Stimulated activated CD4-positive, alpha-beta T cell treated with anti-CD3 and anti-CD28 coated beads, Interleukin-2, amount 100 ng/mL, for 24 hours (primary cell): ENCODE results near the gene SETD2.
"Not testable (repeated sequence)": the region's sequence is repeated elsewhere in the genome, so short reads cannot be mapped to it uniquely, and the experiment has no call there.

Experiments
- DNase-seq, 2 donors: peaks; one replicate each; pipeline ENCODE4 v3.0.0-alpha.2; 2020

Gene SETD2, protein sequence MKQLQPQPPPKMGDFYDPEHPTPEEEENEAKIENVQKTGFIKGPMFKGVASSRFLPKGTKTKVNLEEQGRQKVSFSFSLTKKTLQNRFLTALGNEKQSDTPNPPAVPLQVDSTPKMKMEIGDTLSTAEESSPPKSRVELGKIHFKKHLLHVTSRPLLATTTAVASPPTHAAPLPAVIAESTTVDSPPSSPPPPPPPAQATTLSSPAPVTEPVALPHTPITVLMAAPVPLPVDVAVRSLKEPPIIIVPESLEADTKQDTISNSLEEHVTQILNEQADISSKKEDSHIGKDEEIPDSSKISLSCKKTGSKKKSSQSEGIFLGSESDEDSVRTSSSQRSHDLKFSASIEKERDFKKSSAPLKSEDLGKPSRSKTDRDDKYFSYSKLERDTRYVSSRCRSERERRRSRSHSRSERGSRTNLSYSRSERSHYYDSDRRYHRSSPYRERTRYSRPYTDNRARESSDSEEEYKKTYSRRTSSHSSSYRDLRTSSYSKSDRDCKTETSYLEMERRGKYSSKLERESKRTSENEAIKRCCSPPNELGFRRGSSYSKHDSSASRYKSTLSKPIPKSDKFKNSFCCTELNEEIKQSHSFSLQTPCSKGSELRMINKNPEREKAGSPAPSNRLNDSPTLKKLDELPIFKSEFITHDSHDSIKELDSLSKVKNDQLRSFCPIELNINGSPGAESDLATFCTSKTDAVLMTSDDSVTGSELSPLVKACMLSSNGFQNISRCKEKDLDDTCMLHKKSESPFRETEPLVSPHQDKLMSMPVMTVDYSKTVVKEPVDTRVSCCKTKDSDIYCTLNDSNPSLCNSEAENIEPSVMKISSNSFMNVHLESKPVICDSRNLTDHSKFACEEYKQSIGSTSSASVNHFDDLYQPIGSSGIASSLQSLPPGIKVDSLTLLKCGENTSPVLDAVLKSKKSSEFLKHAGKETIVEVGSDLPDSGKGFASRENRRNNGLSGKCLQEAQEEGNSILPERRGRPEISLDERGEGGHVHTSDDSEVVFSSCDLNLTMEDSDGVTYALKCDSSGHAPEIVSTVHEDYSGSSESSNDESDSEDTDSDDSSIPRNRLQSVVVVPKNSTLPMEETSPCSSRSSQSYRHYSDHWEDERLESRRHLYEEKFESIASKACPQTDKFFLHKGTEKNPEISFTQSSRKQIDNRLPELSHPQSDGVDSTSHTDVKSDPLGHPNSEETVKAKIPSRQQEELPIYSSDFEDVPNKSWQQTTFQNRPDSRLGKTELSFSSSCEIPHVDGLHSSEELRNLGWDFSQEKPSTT (N-terminal part only)

GRCh38 chr3:47164007-47164881 lies at the start of gene SETD2:
Gene SETD2 (minus strand): TSS chr3:47164113. CDS start chr3:47163924, 189 bp downstream.
- DNase-seq, result peak; percentile 85 to 86

DNA sequence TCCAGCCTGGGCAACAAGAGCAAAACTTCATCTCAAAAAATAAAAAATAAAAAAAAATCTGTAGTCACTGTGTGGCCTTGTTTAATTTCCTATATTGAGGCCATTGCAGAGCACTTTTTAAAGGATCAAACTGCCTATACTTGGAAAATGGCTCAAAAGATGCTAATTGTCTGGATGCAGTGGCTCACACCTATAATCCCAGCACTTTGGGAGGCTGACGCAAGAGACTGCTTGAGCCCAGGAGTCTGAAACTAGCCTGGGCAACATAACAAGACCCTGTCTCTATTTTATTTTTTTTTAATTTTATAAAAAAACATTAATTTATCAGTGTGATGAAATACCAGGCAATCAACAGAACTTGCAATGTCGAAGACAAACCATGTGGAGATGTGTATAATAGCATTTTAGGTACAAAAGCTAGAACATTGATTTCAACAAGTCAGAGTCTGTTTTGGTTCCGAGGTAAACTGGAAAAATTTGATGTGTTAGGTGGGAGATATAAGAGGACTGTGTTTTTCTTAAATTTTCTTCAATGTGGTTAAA lies 47.0 kb upstream of the SETD2 start:
- DNase-seq, result no peak

DNA sequence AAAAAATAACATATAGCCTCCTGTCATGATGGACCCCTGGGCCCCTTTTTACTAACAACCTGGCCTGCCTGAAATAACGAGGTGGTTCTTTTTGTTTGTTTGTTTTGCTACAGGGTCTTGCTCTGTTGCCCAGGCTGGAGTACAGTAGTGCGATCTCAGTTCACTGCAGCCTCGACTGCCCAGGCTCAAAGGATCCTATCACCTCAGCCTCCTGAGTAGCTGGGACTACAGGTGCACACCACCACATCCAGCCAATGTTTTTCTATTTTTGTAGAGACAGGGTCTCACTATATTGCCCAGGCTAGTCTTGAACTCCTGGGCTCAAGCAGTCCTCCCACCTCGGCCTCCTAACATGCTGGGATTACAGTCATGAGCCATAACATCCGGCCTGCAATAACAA lies 42.1 kb upstream of the SETD2 start:
- not testable (repeated sequence) for DNase-seq

GRCh38 chr3:47204875-47205274 lies 41.0 kb upstream of the SETD2 start:
- DNase-seq, result no peak

DNA sequence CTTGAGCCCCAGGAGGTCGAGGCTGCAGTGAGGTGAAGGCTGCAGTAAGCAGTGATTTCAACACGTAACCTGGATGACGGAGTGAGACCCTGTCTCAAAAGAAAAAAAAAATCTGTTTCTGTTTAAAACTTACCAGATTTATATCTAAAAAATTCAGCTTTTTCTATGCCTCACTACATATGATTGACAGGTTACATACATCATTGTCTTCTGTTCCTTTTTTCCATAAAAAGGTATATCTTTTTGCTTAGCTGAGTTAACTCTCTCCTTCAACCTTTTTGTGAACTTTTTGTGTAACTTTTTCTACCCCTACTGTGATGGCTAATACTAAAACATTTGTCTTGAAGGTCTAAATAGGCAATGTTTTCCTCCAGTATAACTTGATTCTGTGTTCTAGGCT lies 38.6 kb upstream of the SETD2 start:
- DNase-seq, result no peak

DNA sequence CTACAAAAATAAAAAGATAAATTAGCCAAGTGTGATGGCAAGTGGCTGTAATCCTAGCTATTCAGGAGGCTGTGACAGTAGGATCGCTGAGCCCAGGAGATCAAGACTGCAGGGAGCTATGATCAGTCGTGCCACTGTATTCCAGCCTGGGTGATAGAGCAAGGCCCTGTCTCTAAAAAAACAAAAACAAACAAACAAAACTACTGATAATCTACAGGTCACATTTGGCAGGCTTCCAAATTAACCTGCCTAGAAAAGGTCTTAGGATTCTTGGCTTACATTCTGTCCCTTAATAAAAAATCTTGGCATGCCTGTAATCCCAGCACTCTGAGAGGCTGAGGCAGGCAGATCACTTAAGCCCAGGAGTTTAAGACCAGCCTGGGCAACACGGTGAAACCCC lies 33.4 kb upstream of the SETD2 start:
- no peak for DNase-seq

GRCh38 chr3:47194994-47195393 lies 31.1 kb upstream of the SETD2 start:
- DNase-seq, result no peak

DNA sequence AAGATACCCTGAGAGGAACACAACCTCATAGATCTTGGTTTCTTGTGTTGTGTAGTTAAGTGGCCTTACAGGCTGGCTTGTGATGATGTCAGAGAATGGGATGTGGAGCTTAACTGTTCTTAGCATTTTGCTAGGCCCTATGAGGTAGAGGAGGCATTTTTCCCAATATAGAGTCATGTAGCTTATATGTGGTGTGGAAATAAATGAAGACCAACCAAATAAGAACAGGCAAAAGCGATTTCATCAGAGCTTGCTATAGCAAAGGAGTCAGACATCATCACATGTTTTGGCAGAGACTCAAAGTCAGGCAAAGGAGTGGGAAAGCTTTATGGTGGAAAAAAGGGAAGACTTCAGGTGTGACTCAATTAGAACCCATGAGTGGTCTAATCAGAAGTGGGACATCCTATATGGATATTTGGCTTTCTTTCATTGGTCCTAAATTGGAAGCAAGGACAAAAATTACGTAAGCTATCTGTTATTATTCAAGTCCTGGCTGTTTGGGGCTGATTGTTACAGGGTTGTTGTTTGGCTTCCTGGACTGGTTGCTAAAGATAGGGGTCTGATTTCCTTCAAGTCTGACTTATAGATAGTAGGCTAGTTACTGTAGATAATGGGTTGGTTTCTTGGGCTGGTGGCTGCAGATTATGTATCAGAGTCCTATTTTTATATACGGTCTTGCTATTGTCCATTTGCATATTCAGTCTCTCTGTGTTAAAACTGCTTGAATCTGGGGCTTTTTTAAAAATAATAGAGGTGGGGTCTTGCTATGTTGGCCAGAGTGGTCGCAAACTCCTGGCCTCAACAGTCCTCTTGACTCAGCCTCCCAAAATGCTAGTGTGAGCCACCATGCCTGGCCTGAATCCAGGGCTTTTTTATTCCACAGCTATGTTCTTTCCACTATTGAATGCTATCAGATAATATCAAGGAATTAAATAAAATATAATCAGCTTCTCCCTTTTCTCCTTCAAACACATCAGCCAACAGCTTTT lies 30.3 kb upstream of the SETD2 start:
- no peak for DNase-seq

- DNase-seq, result no peak
Measured at GRCh38 chr3:47186285-47186684, 22.4 kb upstream of the SETD2 start.

GRCh38 chr3:47181685-47182084 lies 17.8 kb upstream of the SETD2 start:
- DNase-seq, result not testable (repeated sequence)

GRCh38 chr3:47180011-47180410 lies 16.1 kb upstream of the SETD2 start:
- not testable (repeated sequence) for DNase-seq

DNA sequence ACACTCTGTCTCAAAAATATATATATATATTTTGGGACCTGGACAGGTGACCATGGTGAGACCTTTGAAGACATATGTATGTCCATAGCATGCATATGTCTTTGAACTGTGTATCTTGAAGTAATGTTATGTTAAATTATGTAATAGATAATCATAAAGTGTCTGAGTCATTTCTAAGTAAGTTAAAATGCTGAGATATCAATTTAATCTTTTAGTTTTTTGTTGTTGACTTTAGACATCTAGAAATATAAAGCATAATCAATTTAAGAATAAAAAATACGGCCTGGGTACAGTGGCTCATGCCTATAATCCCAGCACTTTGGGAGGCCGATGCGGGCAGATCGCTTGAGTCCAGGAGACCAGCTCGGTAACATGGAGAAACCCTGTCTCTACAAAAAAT lies 12.7 kb upstream of the SETD2 start:
- DNase-seq, result no peak

GRCh38 chr3:47163169-47164006 lies 525 bp downstream of the SETD2 start:
- peak; percentile 56 to 61 for DNase-seq

DNA sequence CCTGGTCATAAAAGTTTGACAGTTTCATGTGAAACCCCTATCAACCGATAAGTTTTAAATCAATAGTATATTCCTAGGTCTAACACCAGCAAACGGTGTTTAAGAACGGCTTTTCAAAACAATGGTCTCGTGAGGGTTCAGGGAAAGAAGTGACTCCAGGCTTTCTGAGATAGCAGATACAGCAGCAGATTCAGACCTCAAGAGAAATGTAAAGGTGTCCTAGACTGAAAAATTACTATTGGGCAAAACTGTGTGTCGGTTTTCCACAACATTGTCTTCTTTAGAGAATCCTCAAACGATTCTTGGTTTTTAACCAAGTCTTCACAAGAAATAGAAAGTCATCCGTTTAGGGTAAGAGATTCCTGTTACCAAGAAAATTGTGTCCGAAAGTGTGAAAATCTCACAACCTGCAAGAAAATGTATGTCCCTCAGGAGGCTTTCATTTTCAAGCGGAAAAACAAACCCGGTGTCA lies 1.2 kb downstream of the SETD2 start:
- no peak for DNase-seq

GRCh38 chr3:47161983-47162696 lies 1.8 kb downstream of the SETD2 start:
- DNase-seq, result no peak

DNA sequence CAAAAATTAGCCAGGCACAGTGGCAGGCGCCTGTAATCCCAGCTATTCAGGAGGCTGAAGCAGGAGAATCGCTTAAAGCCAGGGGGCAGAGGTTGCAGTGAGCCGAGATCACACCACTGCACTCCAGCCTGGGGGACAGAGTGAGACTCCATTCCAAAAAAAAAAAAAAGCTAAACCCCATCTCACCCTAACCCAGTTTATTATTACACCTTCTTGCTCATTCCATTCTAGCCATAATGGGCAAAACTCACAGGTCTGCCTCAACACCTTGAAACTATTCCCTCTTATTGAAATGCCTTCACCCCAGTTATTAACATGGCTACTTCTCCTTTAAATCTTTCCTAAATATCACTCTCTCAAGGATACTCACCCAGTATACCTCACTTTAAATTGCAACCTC lies 4.1 kb downstream of the SETD2 start:
- DNase-seq, result no peak

DNA sequence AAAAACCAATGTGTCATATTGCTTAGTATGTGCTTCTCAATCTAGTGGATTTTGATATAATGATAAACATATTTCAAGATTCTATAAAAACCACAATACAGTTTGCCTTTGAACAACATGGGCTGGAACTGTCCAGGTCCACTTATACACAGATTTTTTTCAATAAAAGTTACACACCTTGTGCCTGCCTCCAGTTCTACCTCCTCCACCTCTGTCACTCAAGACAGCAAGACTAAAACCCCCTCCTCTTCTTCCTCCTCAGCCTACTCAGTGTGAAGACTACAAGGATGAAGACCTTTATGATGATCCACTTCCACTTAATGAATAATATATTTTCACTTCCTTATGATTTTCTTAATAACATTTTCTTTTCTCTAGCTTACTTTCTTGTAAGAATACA lies 5.7 kb downstream of the SETD2 start:
- no peak for DNase-seq

GRCh38 chr3:47156396-47156795 lies 7.5 kb downstream of the SETD2 start:
- DNase-seq, result no peak

GRCh38 chr3:47152578-47152977 lies 11.3 kb downstream of the SETD2 start:
- DNase-seq, result no peak
